ENCODE measurements around the gene ARL4A. TPM values are rescaled to one million over a fixed set of nuclear protein-coding genes. Genes with fewer than 3 reads are reported as not detected.

Gene ARL4A
- total RNA-seq, 1 donor from 2014 or later: 11.0 TPM

- no peaks in the 10 kb centered on the region for H3K9me3 Mint-ChIP-seq
- H3K4me1 Mint-ChIP-seq: peaks cover 3% of the 10 kb centered on the region
- H3K27ac Mint-ChIP-seq: no peak overlapping the region
- intact Hi-C loops (cut with micrococcal nuclease): no loop called here
- no peaks in the 10 kb centered on the region for H3K27me3 Mint-ChIP-seq
- H3K36me3 Mint-ChIP-seq (ENCODE audit: low read depth): no peaks in the 10 kb centered on the region
- no peak overlapping the region for H3K4me3 Mint-ChIP-seq
- DNase-seq: no peak
Observed at GRCh38 chr7:12695965-12696364, 8.5 kb downstream of the ARL4A start.

DNA sequence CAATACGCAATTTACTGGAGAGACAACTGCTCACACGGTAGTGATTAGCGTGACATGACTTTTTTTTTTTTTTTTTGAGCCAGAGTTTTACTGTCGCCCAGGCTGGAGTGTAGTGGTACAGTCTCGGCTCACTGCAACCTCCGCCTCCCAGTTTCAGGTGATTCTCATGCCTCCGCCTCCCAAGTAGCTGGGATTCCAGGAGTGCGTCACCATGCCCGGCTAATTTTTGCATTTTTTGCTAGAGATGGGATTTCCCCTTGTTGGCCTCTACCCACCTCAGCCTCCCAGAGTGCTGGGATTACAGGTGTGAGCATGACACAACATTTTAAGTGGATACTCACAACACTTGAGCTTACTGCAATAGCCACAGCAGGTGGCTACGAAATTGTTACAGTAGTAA lies 11.9 kb downstream of the ARL4A start:
- DNase-seq: no peak
- Mint-ChIP-seq H3K4me1 (no peaks in the 10 kb centered on the region), H3K27me3 (no peaks in the 10 kb centered on the region), H3K27ac (no peak overlapping the region), H3K36me3 (ENCODE audit: low read depth) (no peaks in the 10 kb centered on the region), H3K4me3 (no peak overlapping the region), H3K9me3 (peaks cover 4% of the 10 kb centered on the region)
- intact Hi-C loops (cut with micrococcal nuclease): no loop called here

GRCh38 chr7:12701433-12701832 lies 14.0 kb downstream of the ARL4A start:
- Mint-ChIP-seq H3K36me3 (ENCODE audit: low read depth) (no peaks in the 10 kb centered on the region), H3K4me3 (no peak overlapping the region), H3K27me3 (no peaks in the 10 kb centered on the region), H3K27ac (no peak overlapping the region), H3K4me1 (no peaks in the 10 kb centered on the region), H3K9me3 (peaks cover 4% of the 10 kb centered on the region)
- no peak for DNase-seq
- intact Hi-C loops (cut with micrococcal nuclease): no loop called here

DNA sequence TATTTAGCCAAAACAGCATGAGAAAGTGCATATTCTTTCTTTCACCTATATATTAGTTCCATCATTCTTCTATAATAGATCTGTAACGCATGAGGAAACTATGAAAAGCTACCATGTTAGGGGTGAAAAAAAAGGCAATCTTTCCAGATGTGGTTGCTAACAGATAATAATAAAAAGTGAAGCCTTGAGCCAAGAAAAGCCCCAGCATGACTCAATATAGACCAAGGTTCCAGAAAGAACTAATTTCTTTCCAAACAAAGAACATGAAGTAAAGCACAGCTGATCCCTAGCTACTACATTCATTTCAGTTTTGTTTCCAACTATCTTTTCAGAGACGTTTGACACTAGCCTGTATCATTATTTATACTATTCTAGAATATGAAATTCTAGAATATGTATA lies 16.4 kb downstream of the ARL4A start:
- intact Hi-C loops (cut with micrococcal nuclease): no loop called here
- Mint-ChIP-seq H3K27ac (no peak overlapping the region), H3K9me3 (peaks cover 4% of the 10 kb centered on the region)

GRCh38 chr7:12705878-12706277 lies 18.4 kb downstream of the ARL4A start:
- no peaks in the 10 kb centered on the region for H3K27me3 Mint-ChIP-seq
- no peak overlapping the region for H3K4me3 Mint-ChIP-seq
- H3K36me3 Mint-ChIP-seq (ENCODE audit: low read depth): no peaks in the 10 kb centered on the region
- no peak for DNase-seq
- H3K27ac Mint-ChIP-seq: no peak overlapping the region
- peaks cover 4% of the 10 kb centered on the region for H3K9me3 Mint-ChIP-seq
- no peaks in the 10 kb centered on the region for H3K4me1 Mint-ChIP-seq
- intact Hi-C loops (cut with micrococcal nuclease): no loop called here

More for the DNA sequence above, 16.4 kb downstream of the ARL4A start:
- DNase-seq: no peak
- Mint-ChIP-seq H3K4me1 (no peaks in the 10 kb centered on the region), H3K27me3 (no peaks in the 10 kb centered on the region), H3K4me3 (no peak overlapping the region), H3K36me3 (ENCODE audit: low read depth) (no peaks in the 10 kb centered on the region)

GRCh38 chr7:12706900-12707536 lies 19.6 kb downstream of the ARL4A start:
- Mint-ChIP-seq H3K36me3 (ENCODE audit: low read depth) (no peaks in the 10 kb centered on the region), H3K4me3 (no peak overlapping the region), H3K4me1 (no peaks in the 10 kb centered on the region), H3K27ac (no peak overlapping the region), H3K9me3 (no peaks in the 10 kb centered on the region), H3K27me3 (no peaks in the 10 kb centered on the region)
- intact Hi-C loops (cut with micrococcal nuclease): no loop called here
- DNase-seq: no peak

- Mint-ChIP-seq H3K4me3 (no peak overlapping the region), H3K36me3 (ENCODE audit: low read depth) (no peaks in the 10 kb centered on the region), H3K27ac (no peak overlapping the region), H3K9me3 (no peaks in the 10 kb centered on the region), H3K4me1 (no peaks in the 10 kb centered on the region), H3K27me3 (no peaks in the 10 kb centered on the region)
- DNase-seq: no peak
- intact Hi-C loops (cut with micrococcal nuclease): no loop called here
Observed at GRCh38 chr7:12708314-12708713, 20.9 kb downstream of the ARL4A start.

GRCh38 chr7:12709726-12710502 lies 22.5 kb downstream of the ARL4A start:
- H3K4me3 Mint-ChIP-seq: no peak overlapping the region
- H3K9me3 Mint-ChIP-seq: no peaks in the 10 kb centered on the region
- H3K36me3 Mint-ChIP-seq (ENCODE audit: low read depth): no peaks in the 10 kb centered on the region
- H3K4me1 Mint-ChIP-seq: peaks cover 3% of the 10 kb centered on the region
- no peak overlapping the region for H3K27ac Mint-ChIP-seq
- intact Hi-C loops (cut with micrococcal nuclease): no loop called here
- H3K27me3 Mint-ChIP-seq: no peaks in the 10 kb centered on the region
- DNase-seq: no peak

DNA sequence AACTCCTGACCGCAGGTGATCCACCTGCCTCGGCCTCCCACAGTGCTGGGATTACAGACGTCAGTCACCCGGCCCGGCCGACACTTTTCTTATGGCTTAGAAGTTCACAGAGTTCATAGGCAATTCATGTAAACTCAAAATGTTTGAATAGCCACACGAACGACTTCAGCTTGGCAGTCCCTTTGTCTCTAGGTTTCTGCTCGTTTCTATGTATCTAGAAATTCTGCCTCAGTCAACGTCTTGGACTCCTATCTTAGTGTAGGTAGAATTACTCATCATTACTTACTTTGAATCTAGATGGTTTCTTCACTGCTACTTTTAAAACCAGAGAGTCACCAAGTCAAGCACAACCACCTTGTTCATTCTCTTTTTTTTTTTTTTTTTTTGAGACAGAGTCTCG lies 23.7 kb downstream of the ARL4A start:
- intact Hi-C loops (cut with micrococcal nuclease): no loop called here
- no peak overlapping the region for H3K27ac Mint-ChIP-seq
- H3K4me3 Mint-ChIP-seq: no peak overlapping the region
- H3K27me3 Mint-ChIP-seq: no peaks in the 10 kb centered on the region
- H3K36me3 Mint-ChIP-seq (ENCODE audit: low read depth): no peaks in the 10 kb centered on the region
- DNase-seq: no peak
- no peaks in the 10 kb centered on the region for H3K9me3 Mint-ChIP-seq
- peaks cover 11% of the 10 kb centered on the region for H3K4me1 Mint-ChIP-seq

DNA sequence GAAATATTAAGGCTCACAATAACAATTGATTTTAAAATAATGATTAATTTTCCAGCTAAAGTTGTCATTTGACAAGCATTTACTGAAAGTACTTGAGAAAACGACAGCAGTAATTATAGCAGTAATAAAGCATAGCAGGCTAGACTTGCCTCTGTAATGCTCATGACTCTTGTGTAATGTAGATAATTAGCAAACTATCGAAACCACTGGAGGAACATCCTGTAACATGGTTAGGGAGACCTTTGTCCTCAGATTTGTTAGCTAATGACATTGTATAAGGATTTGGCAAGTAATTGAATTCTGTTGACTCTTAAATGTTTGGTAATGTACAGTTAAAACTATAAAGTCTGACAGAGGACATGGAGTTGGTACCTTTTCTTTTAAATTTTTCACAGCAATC lies 24.8 kb downstream of the ARL4A start:
- Mint-ChIP-seq H3K9me3 (no peaks in the 10 kb centered on the region), H3K4me1 (peaks cover 17% of the 10 kb centered on the region), H3K36me3 (ENCODE audit: low read depth) (no peaks in the 10 kb centered on the region), H3K4me3 (no peak overlapping the region), H3K27me3 (no peaks in the 10 kb centered on the region), H3K27ac (no peak overlapping the region)
- intact Hi-C loops (cut with micrococcal nuclease): no loop called here
- no peak for DNase-seq

DNA sequence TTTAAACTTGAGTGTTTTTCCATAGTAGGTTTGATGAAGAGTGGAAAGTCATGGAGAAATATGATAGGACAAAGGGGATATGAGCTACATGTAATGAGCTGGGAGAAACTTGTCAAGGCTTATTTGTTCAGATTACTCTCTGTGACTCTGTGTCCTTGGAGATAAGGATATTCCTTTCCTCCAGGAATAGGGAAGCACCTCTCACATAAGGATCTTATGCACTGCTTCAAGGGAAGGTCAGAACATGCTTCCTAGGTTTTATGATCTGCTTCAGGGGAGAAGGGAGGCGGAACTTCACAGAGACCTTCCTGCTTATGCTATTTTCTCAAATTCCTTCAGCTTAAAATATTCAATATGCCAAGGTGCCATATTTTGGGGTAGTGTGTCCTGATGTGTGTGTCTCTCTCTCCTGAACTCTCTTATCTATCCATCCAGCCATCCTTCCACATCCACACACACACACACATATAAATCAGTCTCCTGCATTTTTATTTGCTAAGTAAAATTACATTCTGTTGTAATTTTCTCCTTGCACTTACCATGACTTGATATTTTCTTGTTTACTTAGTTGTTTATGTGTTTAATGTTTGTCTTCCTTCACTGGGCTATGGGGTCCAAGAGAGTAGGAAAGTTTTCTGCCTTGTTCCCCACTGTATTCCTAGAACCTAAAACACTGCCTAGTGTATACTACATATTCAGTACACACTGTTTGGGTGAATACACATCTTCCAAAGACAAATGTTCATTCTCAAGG lies 26.4 kb downstream of the ARL4A start:
- no peak for DNase-seq
- intact Hi-C loops (cut with micrococcal nuclease): loop anchor here (2.0 kb wide), 1 partner anchor 17 kb away; no protein-coding TSS in a partner anchor
- H3K36me3 Mint-ChIP-seq (ENCODE audit: low read depth): no peaks in the 10 kb centered on the region
- H3K27ac Mint-ChIP-seq: no peak overlapping the region
- no peak overlapping the region for H3K4me3 Mint-ChIP-seq
- peaks cover 20% of the 10 kb centered on the region for H3K4me1 Mint-ChIP-seq
- H3K27me3 Mint-ChIP-seq: no peaks in the 10 kb centered on the region
- peaks cover 3% of the 10 kb centered on the region for H3K9me3 Mint-ChIP-seq

DNA sequence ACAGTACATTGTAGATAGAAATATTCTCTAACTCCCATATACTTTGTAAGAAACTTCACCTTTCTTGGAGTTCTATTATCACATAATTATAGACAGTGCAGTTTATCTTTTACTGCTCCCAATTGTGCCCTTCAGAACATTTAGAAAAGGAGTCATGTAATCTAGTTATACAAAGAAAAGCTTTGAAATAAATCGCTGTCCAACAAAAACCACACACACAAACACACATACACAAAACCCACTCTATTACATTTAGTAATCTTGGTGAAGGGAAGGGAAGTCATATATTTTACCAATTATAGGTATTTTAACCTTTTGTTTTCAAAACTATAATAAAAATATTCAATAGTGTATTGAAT lies 26.9 kb downstream of the ARL4A start:
- intact Hi-C loops (cut with micrococcal nuclease): loop anchor here (2.0 kb wide), 1 partner anchor 16 kb away; no protein-coding TSS in a partner anchor
- no peaks in the 10 kb centered on the region for H3K27me3 Mint-ChIP-seq
- no peaks in the 10 kb centered on the region for H3K36me3 Mint-ChIP-seq (ENCODE audit: low read depth)
- H3K4me1 Mint-ChIP-seq: peaks cover 25% of the 10 kb centered on the region
- DNase-seq: no peak
- no peak overlapping the region for H3K4me3 Mint-ChIP-seq
- H3K27ac Mint-ChIP-seq: no peak overlapping the region
- peaks cover 4% of the 10 kb centered on the region for H3K9me3 Mint-ChIP-seq

DNA sequence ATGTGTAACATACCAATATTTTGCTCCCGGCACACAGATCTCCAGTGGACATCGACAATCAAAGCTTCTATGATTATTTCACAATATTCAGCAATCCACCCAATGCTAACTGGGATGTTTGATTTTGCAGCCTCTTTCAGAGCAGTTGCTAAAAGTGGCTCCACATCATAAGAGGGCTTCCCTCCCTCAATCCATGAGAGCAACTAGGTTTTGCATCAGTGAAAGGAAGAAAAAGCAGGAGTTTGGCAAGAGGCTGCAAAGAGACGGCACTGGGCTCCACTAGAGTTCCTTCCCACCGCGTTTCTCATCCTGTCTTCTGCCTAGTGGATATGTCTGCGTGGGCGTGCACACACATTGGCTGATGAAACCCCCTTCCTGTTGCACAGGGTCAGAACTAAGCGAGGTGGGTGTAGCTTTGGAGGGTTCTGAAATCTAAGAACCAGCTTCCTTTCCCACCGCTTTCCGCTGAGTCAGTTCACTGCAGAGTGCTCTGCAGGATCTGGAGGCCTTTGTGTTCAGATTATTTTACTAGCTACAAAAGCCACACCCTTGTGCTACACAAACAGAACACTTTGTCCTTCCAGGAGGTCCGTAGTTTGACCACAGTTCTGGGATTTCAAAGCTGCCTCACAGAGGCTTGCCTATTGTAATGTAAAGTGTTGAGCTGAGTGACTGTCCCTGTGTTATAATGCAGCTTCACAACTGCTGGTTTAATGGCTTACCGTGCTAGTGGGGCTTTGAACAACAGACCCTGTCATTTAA lies 28.1 kb downstream of the ARL4A start:
- Mint-ChIP-seq H3K9me3 (peaks cover 4% of the 10 kb centered on the region), H3K27me3 (no peaks in the 10 kb centered on the region), H3K4me3 (peak overlapping the region; percentile 21), H3K4me1 (peaks cover 33% of the 10 kb centered on the region), H3K36me3 (ENCODE audit: low read depth) (no peaks in the 10 kb centered on the region), H3K27ac (peak overlapping the region; percentile 70)
- intact Hi-C loops (cut with micrococcal nuclease): loop anchor here (2.0 kb wide), 1 partner anchor 15 kb away; no protein-coding TSS in a partner anchor
- peak; percentile 77 for DNase-seq
